GM10266 (cell line): ENCODE measurements around the gene ADIPOQ.

Source experiments
- DNase-seq: peaks from one replicate; pipeline ENCODE4 v3.0.0; 2012; ENCODE audit errors: extremely low spot score
- CTCF ChIP-seq: IDR thresholded peaks from 2 replicates; pipeline ENCODE4 v1.5.1; 2012; ENCODE audit warnings: mild to moderate bottlenecking, low read depth; ENCODE audit not compliant: control insufficient read depth, insufficient read depth; ENCODE audit errors: missing control alignments

ADIPOQ gene

GRCh38 chr3:186828340-186828739, 14.2 kb upstream of the ADIPOQ start:
- DNase-seq, result no peak
- TF ChIP-seq CTCF, result no peak

- DNase-seq, result no peak
- no peak for TF ChIP-seq CTCF
These were observed 10.7 kb upstream of the ADIPOQ start for GRCh38 chr3:186831798-186832197.

GRCh38 chr3:186832276-186832675, 10.2 kb upstream of the ADIPOQ start:
- no peak for TF ChIP-seq CTCF
- no peak for DNase-seq

GRCh38 chr3:186839874-186840641, 2.5 kb upstream of the ADIPOQ start:
- DNase-seq, result no peak
- TF ChIP-seq CTCF, result no peak

- no peak for TF ChIP-seq CTCF
- no peak for DNase-seq
These were observed 890 bp upstream of the ADIPOQ start for GRCh38 chr3:186841620-186842019.

GRCh38 chr3:186843039-186843432, 526 bp downstream of the ADIPOQ start:
- no peak for TF ChIP-seq CTCF
- no peak for DNase-seq

GRCh38 chr3:186844908-186845307, 2.4 kb downstream of the ADIPOQ start:
- DNase-seq, result no peak
- no peak for TF ChIP-seq CTCF
